Mesothelial cell of epicardium (in vitro differentiated cells): ENCODE measurements around the gene SNPH. TPM values are rescaled to one million over a fixed set of nuclear protein-coding genes. Genes with fewer than 3 reads are reported as not detected.

Source experiments
- DNase-seq, 2 experiments: peaks; one replicate each; pipeline ENCODE4 v3.0.0; 2021; ENCODE audit warnings: low spot score in 2 of 2; ENCODE audit not compliant: unreplicated experiment in 2 of 2
- H3K27ac Mint-ChIP-seq: 2 replicates; pipeline ENCODE4 v1.8.0; 2021; ENCODE audit warnings: mixed read lengths
- H3K27me3 Mint-ChIP-seq: 2 replicates; pipeline ENCODE4 v1.8.0; 2021; ENCODE audit warnings: low read depth, mixed read lengths
- H3K36me3 Mint-ChIP-seq: 2 replicates; pipeline ENCODE4 v1.8.0; 2021; ENCODE audit warnings: mixed read lengths
- H3K4me1 Mint-ChIP-seq: 2 replicates; pipeline ENCODE4 v1.8.0; 2021; ENCODE audit warnings: mixed read lengths
- H3K4me3 Mint-ChIP-seq: 2 replicates; pipeline ENCODE4 v1.8.0; 2021; ENCODE audit warnings: mild to moderate bottlenecking, moderate library complexity, mixed read lengths
- H3K9me3 Mint-ChIP-seq: 2 replicates; pipeline ENCODE4 v1.8.0; 2021; ENCODE audit warnings: mixed read lengths
- total RNA-seq: library from RNA; stranded (reverse); gene quantifications from 3 replicates; pipeline ENCODE4 v1.2.1, GENCODE V29; 2021
- TF ChIP-seq, protein P1 (sequence below): fragments of 200-600 bp; sonication (generic); IDR thresholded peaks from one replicate; pipeline ENCODE4 v1.5.0; 2021; ENCODE audit warnings: antibody characterized with exemption; ENCODE audit not compliant: unreplicated experiment

SNPH gene
- total RNA-seq, 1 donor from 2014 or later, result 3.4 TPM

DNA sequence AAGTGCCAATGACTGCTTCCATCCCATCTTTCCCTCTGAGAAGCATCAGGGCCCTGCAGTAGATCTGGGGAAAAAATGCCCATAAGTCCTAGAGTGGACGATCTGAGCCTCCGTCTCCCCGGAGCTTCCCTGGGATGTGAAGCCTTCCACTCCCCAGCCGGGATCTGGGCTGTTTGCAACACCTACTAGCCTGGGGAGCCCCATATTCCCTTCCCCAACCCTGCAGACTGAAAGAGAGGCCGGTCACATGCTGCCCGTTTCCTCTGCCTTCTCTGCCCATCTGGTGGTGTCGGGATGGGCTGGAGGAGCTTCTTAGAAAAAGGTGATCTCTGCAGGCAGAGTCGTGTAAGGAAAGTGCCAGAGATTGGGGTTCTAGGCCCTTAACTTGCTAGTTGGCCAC is 1.1 kb downstream of the SNPH start:
- Mint-ChIP-seq H3K27me3 (peaks cover 2% of the 10 kb centered on the region), H3K27ac (no peak overlapping the region), H3K9me3 (peaks cover 3% of the 10 kb centered on the region), H3K4me3 (peak overlapping the region; percentile 71), H3K4me1 (peaks cover 7% of the 10 kb centered on the region), H3K36me3 (no peaks in the 10 kb centered on the region)
- no peak for DNase-seq
- TF ChIP-seq, protein P1, sequence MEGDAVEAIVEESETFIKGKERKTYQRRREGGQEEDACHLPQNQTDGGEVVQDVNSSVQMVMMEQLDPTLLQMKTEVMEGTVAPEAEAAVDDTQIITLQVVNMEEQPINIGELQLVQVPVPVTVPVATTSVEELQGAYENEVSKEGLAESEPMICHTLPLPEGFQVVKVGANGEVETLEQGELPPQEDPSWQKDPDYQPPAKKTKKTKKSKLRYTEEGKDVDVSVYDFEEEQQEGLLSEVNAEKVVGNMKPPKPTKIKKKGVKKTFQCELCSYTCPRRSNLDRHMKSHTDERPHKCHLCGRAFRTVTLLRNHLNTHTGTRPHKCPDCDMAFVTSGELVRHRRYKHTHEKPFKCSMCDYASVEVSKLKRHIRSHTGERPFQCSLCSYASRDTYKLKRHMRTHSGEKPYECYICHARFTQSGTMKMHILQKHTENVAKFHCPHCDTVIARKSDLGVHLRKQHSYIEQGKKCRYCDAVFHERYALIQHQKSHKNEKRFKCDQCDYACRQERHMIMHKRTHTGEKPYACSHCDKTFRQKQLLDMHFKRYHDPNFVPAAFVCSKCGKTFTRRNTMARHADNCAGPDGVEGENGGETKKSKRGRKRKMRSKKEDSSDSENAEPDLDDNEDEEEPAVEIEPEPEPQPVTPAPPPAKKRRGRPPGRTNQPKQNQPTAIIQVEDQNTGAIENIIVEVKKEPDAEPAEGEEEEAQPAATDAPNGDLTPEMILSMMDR, result no peak

GRCh38 chr20:1267809-1268374 is 1.8 kb downstream of the SNPH start:
- Mint-ChIP-seq H3K4me3 (peak overlapping the region; percentile 71), H3K27ac (no peak overlapping the region), H3K27me3 (no peaks in the 10 kb centered on the region), H3K36me3 (no peaks in the 10 kb centered on the region), H3K9me3 (no peaks in the 10 kb centered on the region), H3K4me1 (peaks cover 7% of the 10 kb centered on the region)
- DNase-seq, result no peak
- TF ChIP-seq, protein P1, result no peak

DNA sequence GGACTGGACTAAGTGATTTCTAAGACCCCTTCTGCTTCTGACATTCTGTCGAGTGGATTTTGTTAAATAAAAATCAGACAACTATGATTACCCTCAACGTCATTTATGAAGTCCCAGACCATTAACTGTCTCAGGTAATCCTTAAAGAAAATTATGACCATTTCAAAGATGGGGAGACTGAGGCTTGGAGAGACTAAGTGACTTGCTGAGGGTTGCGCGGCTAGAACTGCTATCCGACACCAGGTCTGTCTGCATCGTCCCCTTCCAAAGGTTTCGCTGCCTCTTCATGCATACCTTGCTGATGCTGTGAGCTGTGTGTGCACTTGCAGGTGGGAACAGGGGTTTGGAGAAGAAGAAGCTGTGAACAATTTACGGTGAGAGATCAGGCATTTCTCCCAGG is 3.1 kb downstream of the SNPH start:
- Mint-ChIP-seq H3K36me3 (no peaks in the 10 kb centered on the region), H3K4me1 (peaks cover 7% of the 10 kb centered on the region), H3K27me3 (no peaks in the 10 kb centered on the region), H3K4me3 (no peak overlapping the region), H3K9me3 (no peaks in the 10 kb centered on the region), H3K27ac (no peak overlapping the region)
- no peak for DNase-seq
- TF ChIP-seq, protein P1, result no peak

DNA sequence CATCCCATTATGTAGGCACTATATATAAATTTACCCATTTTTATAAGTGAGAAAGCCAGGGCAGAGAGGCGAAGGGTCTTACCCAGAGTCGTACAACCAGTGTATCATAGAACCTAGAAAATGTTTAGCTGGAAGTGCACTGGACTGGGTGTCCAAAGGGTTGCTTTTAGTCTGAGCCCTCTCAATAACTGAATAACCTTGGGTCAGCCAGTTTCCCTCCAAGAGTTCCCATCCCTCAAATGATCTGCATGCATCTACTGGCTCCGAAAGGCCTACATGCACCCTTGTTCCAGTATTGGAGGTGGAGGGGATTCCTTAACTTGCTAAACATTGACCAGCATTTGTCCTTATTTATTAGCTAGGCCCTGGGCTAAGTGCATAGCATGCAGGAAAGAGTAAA is 3.8 kb downstream of the SNPH start:
- Mint-ChIP-seq H3K9me3 (no peaks in the 10 kb centered on the region), H3K27ac (no peak overlapping the region), H3K4me1 (peaks cover 7% of the 10 kb centered on the region), H3K27me3 (no peaks in the 10 kb centered on the region), H3K4me3 (no peak overlapping the region), H3K36me3 (no peaks in the 10 kb centered on the region)
- TF ChIP-seq, protein P1, result no peak
- no peak for DNase-seq

DNA sequence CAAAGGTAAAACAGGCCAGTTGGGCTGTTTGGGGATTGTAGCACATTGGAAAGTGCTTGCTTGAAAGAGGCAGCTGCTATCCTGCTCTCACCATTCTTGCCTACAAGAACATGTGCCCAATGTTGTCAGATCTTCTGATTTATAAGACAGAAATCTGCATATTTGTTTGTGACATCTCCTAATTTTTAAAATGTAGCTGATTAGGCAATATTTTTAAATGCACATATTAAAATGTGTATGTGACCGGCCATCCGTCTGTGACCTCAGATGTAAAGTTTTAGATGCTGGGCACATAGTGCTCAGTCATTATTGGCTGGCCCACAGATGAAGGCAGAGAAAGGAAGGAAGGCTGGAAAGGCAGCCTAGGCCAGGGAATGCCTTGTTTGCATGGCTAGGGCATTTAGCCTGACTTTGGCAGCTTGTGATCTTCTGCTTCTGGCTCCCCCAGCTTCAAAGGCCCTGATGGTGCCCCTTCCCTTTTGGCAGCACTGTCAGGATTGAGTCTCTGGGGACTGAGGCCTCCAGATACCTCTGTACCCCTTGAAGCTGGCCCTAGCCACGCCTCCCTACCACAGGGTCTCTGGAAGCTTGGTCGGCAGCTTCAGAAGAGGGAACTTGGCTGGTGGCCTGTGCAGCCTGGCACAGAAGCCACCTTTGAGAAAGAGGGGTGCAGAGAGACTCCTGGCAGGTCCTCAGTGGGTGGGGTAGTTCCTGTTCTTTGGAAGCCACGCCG is 6.4 kb downstream of the SNPH start:
- no peak for DNase-seq
- H3K36me3 Mint-ChIP-seq, result no peaks in the 10 kb centered on the region
- TF ChIP-seq, protein P1, result no peak
- H3K4me1 Mint-ChIP-seq, result no peaks in the 10 kb centered on the region
- no peak overlapping the region for H3K27ac Mint-ChIP-seq
- no peak overlapping the region for H3K4me3 Mint-ChIP-seq
- no peaks in the 10 kb centered on the region for H3K27me3 Mint-ChIP-seq
- no peaks in the 10 kb centered on the region for H3K9me3 Mint-ChIP-seq
